Liver (tissue), 9 donors: ENCODE measurements around the gene ASZ1. TPM values are rescaled to one million over a fixed set of nuclear protein-coding genes. Genes with fewer than 3 reads are reported as not detected.

Experiments
- DNase-seq: peaks from one replicate; pipeline ENCODE4 v3.0.0-alpha.2; 2017; ENCODE audit warnings: low spot score
- H3K27ac ChIP-seq, 2 donors: one replicate each; pipeline ENCODE4 v1.7.0; 2013; ENCODE audit warnings: inconsistent platforms in 2 of 2, low read length in 2 of 2, control low read depth in 1 of 2, low read depth in 1 of 2, mild to moderate bottlenecking in 1 of 2
- H3K27me3 ChIP-seq, 4 donors: one replicate each; pipeline versions ENCODE4 v1.6.1 to v1.7.0; 2013; ENCODE audit warnings: low read length in 3 of 4, inconsistent platforms in 1 of 4, mild to moderate bottlenecking in 1 of 4, moderate library complexity in 1 of 4; ENCODE audit not compliant: control insufficient read depth in 4 of 4, insufficient read depth in 4 of 4
- H3K36me3 ChIP-seq, 4 donors: one replicate each; pipeline versions ENCODE4 v1.6.1 to v1.7.0; 2013; ENCODE audit warnings: low read length in 3 of 4, mild to moderate bottlenecking in 3 of 4, low read depth in 1 of 4, moderate library complexity in 1 of 4; ENCODE audit not compliant: control insufficient read depth in 4 of 4, insufficient read depth in 3 of 4
- H3K4me1 ChIP-seq, 4 donors: one replicate each; pipeline versions ENCODE4 v1.6.1 to v1.7.0; 2013; ENCODE audit warnings: low read length in 3 of 4, mild to moderate bottlenecking in 3 of 4, moderate library complexity in 1 of 4; ENCODE audit not compliant: control insufficient read depth in 4 of 4, insufficient read depth in 4 of 4
- H3K4me3 ChIP-seq, 3 donors: one replicate each; pipeline versions ENCODE4 v1.6.1 to v1.7.0; 2013; ENCODE audit warnings: low read length in 3 of 3, control low read depth in 1 of 3, low read depth in 1 of 3, mild to moderate bottlenecking in 1 of 3
- H3K9ac ChIP-seq, 2 donors: one replicate each; pipeline ENCODE4 v1.7.0; 2013; ENCODE audit warnings: low read length in 2 of 2, mild to moderate bottlenecking in 2 of 2, moderate library complexity in 2 of 2, control low read depth in 1 of 2, low read depth in 1 of 2
- H3K9me3 ChIP-seq, 4 donors: one replicate each; pipeline versions ENCODE4 v1.6.1 to v1.7.0; 2013; ENCODE audit warnings: low read length in 3 of 4; ENCODE audit not compliant: control insufficient read depth in 4 of 4
- ATF3 ChIP-seq: IDR thresholded peaks from 2 replicates; pipeline ENCODE4 v1.6.1; 2016; ENCODE audit warnings: antibody characterized with exemption
- CTCF ChIP-seq: fragments of 150-350 bp; IDR thresholded peaks from 2 replicates; pipeline ENCODE4 v1.5.1; 2017; ENCODE audit warnings: improper control_type of control experiment, low read depth, low read length; ENCODE audit not compliant: missing input control
- EGR1 ChIP-seq, 2 donors: IDR thresholded peaks; 2 replicates each; pipeline ENCODE4 v1.6.1; 2016 to 2018; ENCODE audit warnings: antibody characterized with exemption in 2 of 2, low read depth in 2 of 2
- FOXA1 ChIP-seq: IDR thresholded peaks from 2 replicates; pipeline ENCODE4 v1.6.1; 2016; ENCODE audit warnings: antibody characterized with exemption
- FOXA2 ChIP-seq: IDR thresholded peaks from 2 replicates; pipeline ENCODE4 v1.6.1; 2016; ENCODE audit warnings: antibody characterized with exemption
- HNF4A ChIP-seq, 2 donors: conservative IDR thresholded peaks; 2 replicates each; pipeline ENCODE4 v1.6.1; 2016; ENCODE audit warnings: antibody characterized with exemption in 2 of 2, mild to moderate bottlenecking in 2 of 2
- HNF4G ChIP-seq: IDR thresholded peaks from 2 replicates; pipeline ENCODE4 v1.6.1; 2016; ENCODE audit warnings: antibody characterized with exemption
- NR2F2 ChIP-seq: IDR thresholded peaks from 2 replicates; pipeline ENCODE4 v1.6.1; 2016; ENCODE audit warnings: antibody characterized with exemption
- RAD21 ChIP-seq, 2 donors: IDR thresholded peaks; 2 replicates each; pipeline ENCODE4 v1.6.1; 2016; ENCODE audit warnings: antibody characterized with exemption in 2 of 2, mild to moderate bottlenecking in 2 of 2
- SP1 ChIP-seq: IDR thresholded peaks from 2 replicates; pipeline ENCODE4 v1.6.1; 2018; ENCODE audit warnings: antibody characterized with exemption, mild to moderate bottlenecking
- TAF1 ChIP-seq: conservative IDR thresholded peaks from 2 replicates; pipeline ENCODE4 v1.6.1; 2016; ENCODE audit warnings: antibody characterized with exemption, mild to moderate bottlenecking
- YY1 ChIP-seq: IDR thresholded peaks from 2 replicates; pipeline ENCODE4 v1.6.1; 2016; ENCODE audit warnings: antibody characterized with exemption, mild to moderate bottlenecking
- WGBS: extraction: QIAGEN DNeasy Blood & Tissue Kit; methylation state at CpG from one replicate; pipeline ENCODE4 v1.1.7; 2013; 5-methylcytosine and 5-hydroxymethylcytosine counted together
- polyA plus RNA-seq, 2 donors: library from polyadenylated mRNA; stranded (reverse) in 1 of 2; unstranded in 1 of 2; fragments of 200-250 nt in 1 of 2; fragments of >200 nt in 1 of 2; fragmentation: Nextera tagmentation in 1 of 2; extraction: Ambion mirVana in 1 of 2; gene quantifications; one replicate each; pipeline versions ENCODE4 v1.2.1 to v1.2.3, GENCODE V29; 2013 to 2015
- total RNA-seq, 2 donors: library from RNA; depleted of rRNA; stranded (reverse); fragments of >200 nt; gene quantifications; one replicate each; pipeline ENCODE4 v1.2.3, GENCODE V29; 2014
- TF ChIP-seq, protein P1 (sequence below): IDR thresholded peaks from 2 replicates; pipeline ENCODE4 v1.6.1; 2016; ENCODE audit warnings: antibody characterized with exemption
- TF ChIP-seq, protein P2 (sequence below): IDR thresholded peaks from 2 replicates; pipeline ENCODE4 v1.6.1; 2016; ENCODE audit warnings: antibody characterized with exemption
- TF ChIP-seq, protein P3 (sequence below): IDR thresholded peaks from 2 replicates; pipeline ENCODE4 v1.6.1; 2016; ENCODE audit warnings: antibody characterized with exemption, mild to moderate bottlenecking
- donor health status: healthy.
- donor health status: healthy.
- donor health status: healthy.
- donor health status: healthy.
- donor health status: healthy.

ASZ1 gene
- total and polyA plus RNA-seq, 4 donors: 0.08 TPM; not detected in 3

DNA sequence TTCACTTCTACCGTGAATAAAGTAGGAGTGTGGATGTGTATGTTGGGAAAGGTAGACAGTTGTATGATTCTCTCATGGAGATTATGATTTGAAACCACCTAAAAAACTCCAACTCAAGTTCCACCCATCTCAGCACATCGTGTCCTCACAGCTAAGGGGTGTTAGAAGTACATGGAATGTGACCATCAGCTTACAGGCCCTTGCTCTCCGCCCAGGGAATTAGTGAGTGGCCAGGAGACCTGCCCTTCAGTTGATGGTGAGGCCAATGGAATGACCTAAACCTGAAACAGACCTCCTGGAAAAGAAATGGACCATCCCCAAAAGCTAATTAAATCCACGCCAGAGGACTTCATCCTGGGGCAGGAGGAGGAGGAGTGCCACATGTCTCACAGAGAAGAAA lies 102.3 kb downstream of the ASZ1 start:
- Histone ChIP-seq H3K36me3 (no peaks in the 10 kb centered on the region), H3K9me3 (peaks cover 0 to 3% (median 0%) of the 10 kb centered on the region in 4 donors), H3K27ac (no peak overlapping the region), H3K27me3 (peaks cover 0 to 12% (median 6%) of the 10 kb centered on the region in 4 donors), H3K4me3 (peak overlapping the region in 1 of 3 donors; percentile 42), H3K9ac (no peak overlapping the region), H3K4me1 (peaks cover 11 to 24% (median 21%) of the 10 kb centered on the region in 4 donors)
- TF ChIP-seq, protein P1, sequence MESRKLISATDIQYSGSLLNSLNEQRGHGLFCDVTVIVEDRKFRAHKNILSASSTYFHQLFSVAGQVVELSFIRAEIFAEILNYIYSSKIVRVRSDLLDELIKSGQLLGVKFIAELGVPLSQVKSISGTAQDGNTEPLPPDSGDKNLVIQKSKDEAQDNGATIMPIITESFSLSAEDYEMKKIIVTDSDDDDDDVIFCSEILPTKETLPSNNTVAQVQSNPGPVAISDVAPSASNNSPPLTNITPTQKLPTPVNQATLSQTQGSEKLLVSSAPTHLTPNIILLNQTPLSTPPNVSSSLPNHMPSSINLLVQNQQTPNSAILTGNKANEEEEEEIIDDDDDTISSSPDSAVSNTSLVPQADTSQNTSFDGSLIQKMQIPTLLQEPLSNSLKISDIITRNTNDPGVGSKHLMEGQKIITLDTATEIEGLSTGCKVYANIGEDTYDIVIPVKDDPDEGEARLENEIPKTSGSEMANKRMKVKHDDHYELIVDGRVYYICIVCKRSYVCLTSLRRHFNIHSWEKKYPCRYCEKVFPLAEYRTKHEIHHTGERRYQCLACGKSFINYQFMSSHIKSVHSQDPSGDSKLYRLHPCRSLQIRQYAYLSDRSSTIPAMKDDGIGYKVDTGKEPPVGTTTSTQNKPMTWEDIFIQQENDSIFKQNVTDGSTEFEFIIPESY: no peak
- no peak for TF ChIP-seq HNF4G
- no peak for TF ChIP-seq HNF4A (conservative IDR thresholded peaks at IDR 0.05)
- no peak for TF ChIP-seq CTCF
- no peak for TF ChIP-seq ATF3
- TF ChIP-seq NR2F2: no peak
- no peak for TF ChIP-seq TAF1
- TF ChIP-seq SP1: no peak
- TF ChIP-seq EGR1 (IDR thresholded peaks at IDR 0.05; ENCODE audit: low read depth in 2 of 2): no peak
- TF ChIP-seq FOXA1: no peak
- no peak for TF ChIP-seq FOXA2
- TF ChIP-seq, protein P2, sequence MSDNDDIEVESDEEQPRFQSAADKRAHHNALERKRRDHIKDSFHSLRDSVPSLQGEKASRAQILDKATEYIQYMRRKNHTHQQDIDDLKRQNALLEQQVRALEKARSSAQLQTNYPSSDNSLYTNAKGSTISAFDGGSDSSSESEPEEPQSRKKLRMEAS: no peak
- no peak for TF ChIP-seq YY1
- TF ChIP-seq, protein P3, sequence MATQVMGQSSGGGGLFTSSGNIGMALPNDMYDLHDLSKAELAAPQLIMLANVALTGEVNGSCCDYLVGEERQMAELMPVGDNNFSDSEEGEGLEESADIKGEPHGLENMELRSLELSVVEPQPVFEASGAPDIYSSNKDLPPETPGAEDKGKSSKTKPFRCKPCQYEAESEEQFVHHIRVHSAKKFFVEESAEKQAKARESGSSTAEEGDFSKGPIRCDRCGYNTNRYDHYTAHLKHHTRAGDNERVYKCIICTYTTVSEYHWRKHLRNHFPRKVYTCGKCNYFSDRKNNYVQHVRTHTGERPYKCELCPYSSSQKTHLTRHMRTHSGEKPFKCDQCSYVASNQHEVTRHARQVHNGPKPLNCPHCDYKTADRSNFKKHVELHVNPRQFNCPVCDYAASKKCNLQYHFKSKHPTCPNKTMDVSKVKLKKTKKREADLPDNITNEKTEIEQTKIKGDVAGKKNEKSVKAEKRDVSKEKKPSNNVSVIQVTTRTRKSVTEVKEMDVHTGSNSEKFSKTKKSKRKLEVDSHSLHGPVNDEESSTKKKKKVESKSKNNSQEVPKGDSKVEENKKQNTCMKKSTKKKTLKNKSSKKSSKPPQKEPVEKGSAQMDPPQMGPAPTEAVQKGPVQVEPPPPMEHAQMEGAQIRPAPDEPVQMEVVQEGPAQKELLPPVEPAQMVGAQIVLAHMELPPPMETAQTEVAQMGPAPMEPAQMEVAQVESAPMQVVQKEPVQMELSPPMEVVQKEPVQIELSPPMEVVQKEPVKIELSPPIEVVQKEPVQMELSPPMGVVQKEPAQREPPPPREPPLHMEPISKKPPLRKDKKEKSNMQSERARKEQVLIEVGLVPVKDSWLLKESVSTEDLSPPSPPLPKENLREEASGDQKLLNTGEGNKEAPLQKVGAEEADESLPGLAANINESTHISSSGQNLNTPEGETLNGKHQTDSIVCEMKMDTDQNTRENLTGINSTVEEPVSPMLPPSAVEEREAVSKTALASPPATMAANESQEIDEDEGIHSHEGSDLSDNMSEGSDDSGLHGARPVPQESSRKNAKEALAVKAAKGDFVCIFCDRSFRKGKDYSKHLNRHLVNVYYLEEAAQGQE: no peak
- no peak for TF ChIP-seq RAD21 (IDR thresholded peaks at IDR 0.05)
- no peak for DNase-seq
- 55% methylated on average over 4 of the region's 4 CpGs for WGBS
